HG03354 (cell line): ENCODE data around the gene ZDHHC1.

Experiments
- ATAC-seq: cut with Tn5 transposase; IDR thresholded peaks from one replicate; pipeline ENCODE4 v1.9.1; 2021; ENCODE audit warnings: mild to moderate bottlenecking; ENCODE audit not compliant: unreplicated experiment, poor library complexity, severe bottlenecking

The ZDHHC1 gene

GRCh38 chr16:67432506-67432890 lies 16.2 kb upstream of the ZDHHC1 start:
- ATAC-seq = no peak

GRCh38 chr16:67431775-67432505 lies 15.7 kb upstream of the ZDHHC1 start:
- no peak for ATAC-seq

- no peak for ATAC-seq
Measured at GRCh38 chr16:67430977-67431774, 14.9 kb upstream of the ZDHHC1 start, which contains the start of gene HSD11B2. TSS of gene HSD11B2 (plus strand) at chr16:67431121. CDS start at chr16:67431249, 128 bp downstream.

- no peak for ATAC-seq
Measured at GRCh38 chr16:67430504-67430976, 14.3 kb upstream of the ZDHHC1 start.

- no peak for ATAC-seq
Measured at GRCh38 chr16:67429799-67430503, 13.7 kb upstream of the ZDHHC1 start.

- ATAC-seq = no peak
Measured at GRCh38 chr16:67429053-67429798, 12.9 kb upstream of the ZDHHC1 start.

- no peak for ATAC-seq
Measured at GRCh38 chr16:67428146-67428731, 12.0 kb upstream of the ZDHHC1 start.

- ATAC-seq = no peak
Measured at GRCh38 chr16:67426950-67427349, 10.7 kb upstream of the ZDHHC1 start.

- ATAC-seq = no peak
Measured at GRCh38 chr16:67426022-67426421, 9.7 kb upstream of the ZDHHC1 start.

GRCh38 chr16:67425580-67425979 lies 9.3 kb upstream of the ZDHHC1 start:
- ATAC-seq = no peak

- ATAC-seq = no peak
Measured at GRCh38 chr16:67425061-67425460, 8.8 kb upstream of the ZDHHC1 start.

- ATAC-seq = no peak
Measured at GRCh38 chr16:67424261-67424615, 8.0 kb upstream of the ZDHHC1 start.

GRCh38 chr16:67423611-67424260 lies 7.5 kb upstream of the ZDHHC1 start:
- ATAC-seq = no peak

GRCh38 chr16:67423015-67423414 lies 6.7 kb upstream of the ZDHHC1 start:
- no peak for ATAC-seq

- no peak for ATAC-seq
Measured at GRCh38 chr16:67421030-67421429, 4.8 kb upstream of the ZDHHC1 start.

- no peak for ATAC-seq
Measured at GRCh38 chr16:67419931-67420330, 3.7 kb upstream of the ZDHHC1 start.

- no peak for ATAC-seq
Measured at GRCh38 chr16:67419502-67419901, 3.2 kb upstream of the ZDHHC1 start.

GRCh38 chr16:67417333-67418061 lies 1.2 kb upstream of the ZDHHC1 start:
- ATAC-seq = no peak
